Inflammatory macrophage treated with lipopolysaccharide for 4 hours (primary cell): ENCODE data around the gene EFNA5.
"Not testable (repeated sequence)": the region's sequence is repeated elsewhere in the genome, so short reads cannot be mapped to it uniquely, and the experiment has no call there.

Experiments used
- DNase-seq: peaks from one replicate; pipeline ENCODE4 v3.0.0-alpha.2; 2020

EFNA5 gene

GRCh38 chr5:107352576-107352975 is 318.2 kb downstream of the EFNA5 start:
- no peak for DNase-seq

- not testable (repeated sequence) for DNase-seq
These were observed 324.2 kb downstream of the EFNA5 start for GRCh38 chr5:107346580-107346979.

- DNase-seq = no peak
These were observed 328.4 kb downstream of the EFNA5 start for GRCh38 chr5:107342371-107342770.

GRCh38 chr5:107341376-107342084 is 329.2 kb downstream of the EFNA5 start:
- no peak for DNase-seq

- DNase-seq = no peak
These were observed 330.1 kb downstream of the EFNA5 start for GRCh38 chr5:107340631-107341030.

- DNase-seq = no peak
These were observed 332.4 kb downstream of the EFNA5 start for GRCh38 chr5:107338335-107338734.

- no peak for DNase-seq
These were observed 333.5 kb downstream of the EFNA5 start for GRCh38 chr5:107337281-107337680.

- no peak for DNase-seq
These were observed 338.9 kb downstream of the EFNA5 start for GRCh38 chr5:107331882-107332281.

- DNase-seq = no peak
These were observed 339.4 kb downstream of the EFNA5 start for GRCh38 chr5:107331312-107331711.

GRCh38 chr5:107330903-107331302 is 339.8 kb downstream of the EFNA5 start:
- DNase-seq = no peak

GRCh38 chr5:107329850-107330249 is 340.9 kb downstream of the EFNA5 start:
- no peak for DNase-seq
